Pancreas (tissue), 10 donors: Measurements from ENCODE around the gene PLXDC1. TPM values are rescaled to one million over a fixed set of nuclear protein-coding genes. Genes with fewer than 3 reads are reported as not detected.

Source experiments
- ATAC-seq, 4 donors: fragments of 200-7000 bp; cut with Tn5 transposase; one replicate each; pipeline versions ENCODE4 v1.8.0 to v1.9.1; 2020; ENCODE audit warnings: mild to moderate bottlenecking in 4 of 4, moderate library complexity in 4 of 4
- DNase-seq, 6 donors: peaks; one replicate each; pipeline ENCODE4 v3.0.0-alpha.2; 2020
- FAIRE-seq: peaks from 2 replicates; lab custom pipeline; 2012; peaks lifted over from hg19 to GRCh38; lab: Jason Lieb, UNC
- H3K27ac ChIP-seq, 4 donors: fragments of 200-600 bp; sonication (generic); 1 replicate in 3 of 4; 2 replicates in 1 of 4; pipeline versions ENCODE4 v1.5.0 to v1.8.0; 2020
- H3K27me3 ChIP-seq, 4 donors: fragments of 200-600 bp; one replicate each; pipeline ENCODE4 v1.8.0; 2021
- H3K36me3 ChIP-seq, 3 donors: fragments of 200-600 bp; sonication (generic) in 1 of 3; one replicate each; pipeline versions ENCODE4 v1.5.0 to v1.8.0; 2020 to 2021
- H3K4me1 ChIP-seq, 3 donors: fragments of 200-600 bp; one replicate each; pipeline ENCODE4 v1.8.0; 2021
- H3K4me3 ChIP-seq, 4 donors: fragments of 200-600 bp; sonication (generic) in 2 of 4; one replicate each; pipeline versions ENCODE4 v1.5.0 to v1.8.0; 2020 to 2021
- H3K9me3 ChIP-seq, 4 donors: fragments of 200-600 bp; one replicate each; pipeline ENCODE4 v1.8.0; 2021
- CTCF ChIP-seq, 4 donors: fragments of 200-600 bp; sonication (generic) in 3 of 4; IDR thresholded peaks; one replicate each; pipeline versions ENCODE4 v1.5.0 to v1.8.0; 2021; ENCODE audit warnings: antibody characterized with exemption in 4 of 4
- WGBS, 2 donors: extraction: QIAGEN DNeasy Blood & Tissue Kit; methylation state at CpG; one replicate each; pipeline ENCODE4 v1.1.7; 2013; 5-methylcytosine and 5-hydroxymethylcytosine counted together
- intact Hi-C, 3 donors: fragments of 100-400 bp; cut with DNase I; formaldehyde crosslinking; loops; one replicate each; pipeline versions ENCODE4 v1.11.1 to v1.14.2; 2022
- polyA plus RNA-seq, 2 donors: library from polyadenylated mRNA; stranded (reverse); fragments of 200-250 nt; gene quantifications; one replicate each; pipeline ENCODE4 v1.2.3, GENCODE V29; 2013
- total RNA-seq, 6 donors: library from RNA; stranded (reverse); fragmentation: NEBNext Ultra II Directional in 4 of 6; extraction: Animal tissue kit (Norgen Biotek cat#: 25700) in 4 of 6; gene quantifications; one replicate each; pipeline versions ENCODE4 v1.2.1 to v1.2.4, GENCODE V29; 2021 to 2023
- donor health status: healthy with polysubstance abuse.
- donor health status: DM: no; HTN: no; CAD: no; lungs with moderate emphysema.
- donor health status: DM: no; HTN: no; CAD: no.
- donor health status: control.
- donor health status: control.
- donor health status: Bipolar disorder and iron deficiency.
- donor health status: DM: yes; HTN: yes; CAD: no.
- donor health status: DM: no; HTN: no; CAD: no.
- donor health status: DM: no; HTN: no; CAD: no.
- donor health status: DM: yes; HTN: yes; CAD: no.

PLXDC1 gene
- total and polyA plus RNA-seq, 8 donors: 0.88 to 5.6 (median 1.9) TPM

DNA sequence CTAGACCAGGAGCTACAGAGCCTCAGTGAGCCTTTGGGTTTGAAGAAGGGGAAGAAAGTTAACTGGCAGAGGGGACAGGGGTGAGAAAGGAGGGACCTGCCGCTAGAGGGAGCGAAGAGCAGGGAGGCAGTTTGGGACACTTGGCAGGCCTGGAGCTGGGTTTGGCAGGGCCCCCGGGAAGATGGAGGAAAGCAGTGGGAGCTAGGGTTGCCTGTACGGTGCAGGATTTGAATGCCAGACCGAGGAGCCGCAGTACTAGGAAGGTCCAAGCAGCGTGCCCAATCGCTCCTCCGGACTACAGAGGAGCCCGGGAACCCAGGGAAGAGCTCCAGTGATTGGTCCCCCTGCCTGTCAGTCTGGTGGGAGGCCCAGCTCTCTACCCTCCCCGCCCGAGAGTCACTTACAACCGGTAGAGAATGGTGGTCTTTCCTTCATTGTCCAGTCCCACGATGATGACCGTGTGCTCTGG lies 13.3 kb upstream of the PLXDC1 start:
- DNase-seq: peak; percentile 86 to 93 (median 88)
- intact Hi-C loops: no loop called here
- peak; percentile 79 to 87 (median 86) for ATAC-seq
- no peaks in the 10 kb centered on the region for H3K27me3 ChIP-seq
- H3K9me3 ChIP-seq: no peaks in the 10 kb centered on the region
- no peaks in the 10 kb centered on the region for H3K36me3 ChIP-seq
- WGBS, 2 donors: 0 to 1% methylated on average over 15 of the region's 15 CpGs
- H3K4me1 ChIP-seq: peaks cover 0 to 13% (median 13%) of the 10 kb centered on the region in 3 donors
- H3K4me3 ChIP-seq: peak overlapping the region; percentile 14 to 46 (median 30)
- FAIRE-seq: no peak
- peak; percentile 63 to 68 (median 67) for TF ChIP-seq CTCF (IDR thresholded peaks at IDR 0.05)
- H3K27ac ChIP-seq: peak overlapping the region in 2 of 4 donors; percentile 45 to 63

- 78 to 79% methylated on average over 2 of the region's 2 CpGs for WGBS, 2 donors
- Histone ChIP-seq H3K27me3 (no peaks in the 10 kb centered on the region), H3K27ac (no peak overlapping the region), H3K4me1 (peaks cover 0 to 13% (median 7%) of the 10 kb centered on the region in 3 donors), H3K9me3 (no peaks in the 10 kb centered on the region), H3K36me3 (no peaks in the 10 kb centered on the region), H3K4me3 (no peak overlapping the region)
- no peak for TF ChIP-seq CTCF (IDR thresholded peaks at IDR 0.05)
- intact Hi-C loops: no loop called here
- DNase-seq (no peak), FAIRE-seq (no peak), ATAC-seq (no peak)
These were observed 10.5 kb upstream of the PLXDC1 start for GRCh38 chr17:39161962-39162361.

DNA sequence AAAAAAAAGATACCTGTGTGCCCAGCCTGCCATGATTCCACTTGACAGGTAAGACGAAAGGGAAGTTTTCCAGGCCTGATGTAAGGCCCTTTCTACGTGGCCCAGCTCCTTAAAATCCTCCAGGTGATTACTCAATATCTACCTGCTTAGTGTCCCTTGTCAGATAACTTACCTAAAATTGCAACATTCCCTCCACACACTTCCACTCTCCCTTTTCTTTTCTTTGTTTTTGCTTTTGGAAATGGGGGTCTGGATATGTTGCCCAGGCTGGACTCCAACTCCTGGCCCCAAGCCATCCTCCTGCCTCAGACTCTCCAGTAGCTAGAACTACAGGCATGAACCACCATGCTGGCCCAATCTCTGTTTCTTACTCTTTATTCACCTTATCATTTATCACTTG lies 7.2 kb upstream of the PLXDC1 start:
- 81 to 87% methylated on average over 2 of the region's 2 CpGs for WGBS, 2 donors
- FAIRE-seq (no peak), DNase-seq (no peak), ATAC-seq (no peak)
- Histone ChIP-seq H3K4me3 (no peak overlapping the region), H3K27me3 (no peaks in the 10 kb centered on the region), H3K36me3 (no peaks in the 10 kb centered on the region), H3K9me3 (no peaks in the 10 kb centered on the region), H3K4me1 (no peaks in the 10 kb centered on the region), H3K27ac (no peak overlapping the region)
- no peak for TF ChIP-seq CTCF (IDR thresholded peaks at IDR 0.05)
- intact Hi-C loops: loop anchor here in 1 of 3 donors (10.0 kb wide), 1 partner anchor 94 kb away; no protein-coding TSS in a partner anchor

DNA sequence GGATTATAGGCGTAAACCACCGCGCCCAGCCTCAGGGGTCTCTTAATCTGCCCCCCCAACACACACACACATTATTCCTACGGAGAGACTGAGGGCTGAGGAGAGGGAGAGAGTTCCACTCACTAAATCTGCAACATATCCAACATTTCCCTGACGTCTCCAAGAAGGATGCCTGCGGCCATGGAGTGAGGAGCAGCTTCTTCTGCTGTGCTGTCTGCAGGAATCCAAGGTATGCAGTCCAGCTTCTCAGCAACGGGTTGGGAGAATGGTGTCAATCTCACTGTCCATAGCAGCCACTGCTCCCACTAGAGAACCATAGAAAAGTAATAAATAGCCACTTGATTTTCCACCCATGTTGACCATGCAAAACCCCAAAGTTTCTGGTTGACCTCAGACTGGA lies 5.1 kb upstream of the PLXDC1 start:
- H3K36me3 ChIP-seq: no peaks in the 10 kb centered on the region
- ATAC-seq (no peak), FAIRE-seq (no peak), DNase-seq (no peak)
- intact Hi-C loops: loop anchor here in 1 of 3 donors (10.0 kb wide), 1 partner anchor 92 kb away; no protein-coding TSS in a partner anchor
- no peaks in the 10 kb centered on the region for H3K9me3 ChIP-seq
- H3K27ac ChIP-seq: no peak overlapping the region
- no peak overlapping the region for H3K4me3 ChIP-seq
- H3K4me1 ChIP-seq: peaks cover 0 to 4% (median 0%) of the 10 kb centered on the region in 3 donors
- 82 to 83% methylated on average over 7 of the region's 7 CpGs for WGBS, 2 donors
- no peak for TF ChIP-seq CTCF (IDR thresholded peaks at IDR 0.05)
- no peaks in the 10 kb centered on the region for H3K27me3 ChIP-seq

GRCh38 chr17:39155654-39156053 lies 4.2 kb upstream of the PLXDC1 start:
- H3K4me1 ChIP-seq: peaks cover 0 to 4% (median 0%) of the 10 kb centered on the region in 3 donors
- no peak overlapping the region for H3K4me3 ChIP-seq
- 55 to 61% methylated on average over 2 of the region's 2 CpGs for WGBS, 2 donors
- H3K36me3 ChIP-seq: no peaks in the 10 kb centered on the region
- DNase-seq (no peak), FAIRE-seq (no peak), ATAC-seq (no peak)
- H3K27me3 ChIP-seq: no peaks in the 10 kb centered on the region
- no peaks in the 10 kb centered on the region for H3K9me3 ChIP-seq
- intact Hi-C loops: loop anchor here in 1 of 3 donors (10.0 kb wide), 1 partner anchor 91 kb away; no protein-coding TSS in a partner anchor
- no peak for TF ChIP-seq CTCF (IDR thresholded peaks at IDR 0.05)
- no peak overlapping the region for H3K27ac ChIP-seq
